Measurements from ENCODE around the gene PLS1. TPM values are rescaled to one million over a fixed set of nuclear protein-coding genes. Genes with fewer than 3 reads are reported as not detected.
A peak's percentile ranks its signal among the peaks of the same experiment; 100 is the strongest.

The PLS1 gene
- total RNA-seq, 1 donor from 2014 or later, result 5.7 TPM

DNA sequence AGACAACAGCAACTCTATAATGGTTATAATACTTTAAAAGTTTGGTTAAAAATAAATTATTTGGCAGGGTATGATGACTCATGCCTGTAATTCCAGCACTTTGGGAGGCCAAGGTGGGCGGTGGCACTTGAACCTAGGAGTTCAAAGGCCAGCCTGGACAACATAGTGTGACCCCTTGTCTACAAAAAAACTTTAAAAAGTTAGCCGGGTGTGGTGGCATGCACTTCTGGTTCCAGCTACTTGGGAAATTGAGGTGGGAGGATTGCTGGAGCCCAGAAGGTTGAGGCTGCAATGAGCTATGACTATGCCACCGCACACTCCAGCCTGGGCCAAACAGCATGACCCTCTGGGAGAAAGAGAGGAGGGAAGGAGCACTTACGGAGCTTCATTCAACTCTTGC, 119.9 kb downstream of the PLS1 start:
- Mint-ChIP-seq H3K27me3 (ENCODE audit: low read depth) (no peaks in the 10 kb centered on the region), H3K4me3 (no peak overlapping the region), H3K36me3 (ENCODE audit: low read depth) (peaks cover 4% of the 10 kb centered on the region), H3K9me3 (peaks cover 2% of the 10 kb centered on the region), H3K27ac (ENCODE audit: unreplicated experiment) (no peak overlapping the region), H3K4me1 (no peaks in the 10 kb centered on the region)
- DNase-seq (ENCODE audit: low read depth, low spot score), result no peak
- TF ChIP-seq, protein P1, sequence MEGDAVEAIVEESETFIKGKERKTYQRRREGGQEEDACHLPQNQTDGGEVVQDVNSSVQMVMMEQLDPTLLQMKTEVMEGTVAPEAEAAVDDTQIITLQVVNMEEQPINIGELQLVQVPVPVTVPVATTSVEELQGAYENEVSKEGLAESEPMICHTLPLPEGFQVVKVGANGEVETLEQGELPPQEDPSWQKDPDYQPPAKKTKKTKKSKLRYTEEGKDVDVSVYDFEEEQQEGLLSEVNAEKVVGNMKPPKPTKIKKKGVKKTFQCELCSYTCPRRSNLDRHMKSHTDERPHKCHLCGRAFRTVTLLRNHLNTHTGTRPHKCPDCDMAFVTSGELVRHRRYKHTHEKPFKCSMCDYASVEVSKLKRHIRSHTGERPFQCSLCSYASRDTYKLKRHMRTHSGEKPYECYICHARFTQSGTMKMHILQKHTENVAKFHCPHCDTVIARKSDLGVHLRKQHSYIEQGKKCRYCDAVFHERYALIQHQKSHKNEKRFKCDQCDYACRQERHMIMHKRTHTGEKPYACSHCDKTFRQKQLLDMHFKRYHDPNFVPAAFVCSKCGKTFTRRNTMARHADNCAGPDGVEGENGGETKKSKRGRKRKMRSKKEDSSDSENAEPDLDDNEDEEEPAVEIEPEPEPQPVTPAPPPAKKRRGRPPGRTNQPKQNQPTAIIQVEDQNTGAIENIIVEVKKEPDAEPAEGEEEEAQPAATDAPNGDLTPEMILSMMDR (conservative IDR thresholded peaks at IDR 0.05), result no peak

DNA sequence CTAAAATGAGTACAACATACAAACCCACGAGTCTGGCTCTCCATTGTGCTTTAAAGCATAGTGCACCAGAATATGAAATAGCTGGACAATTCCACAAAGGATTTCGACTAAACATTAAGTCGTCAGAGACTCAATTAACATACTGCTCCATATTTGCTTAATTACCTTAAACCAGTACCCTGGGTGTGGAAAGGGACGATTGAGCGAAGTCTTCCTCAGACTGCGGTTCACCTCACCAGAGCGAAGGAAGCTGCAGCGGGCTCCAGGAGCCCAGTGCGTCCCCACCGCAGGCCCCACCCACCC, 127.4 kb downstream of the PLS1 start:
- no peak for DNase-seq (ENCODE audit: low read depth, low spot score)
- Mint-ChIP-seq H3K27ac (ENCODE audit: unreplicated experiment) (no peak overlapping the region), H3K27me3 (ENCODE audit: low read depth) (no peaks in the 10 kb centered on the region), H3K9me3 (peaks cover 7% of the 10 kb centered on the region), H3K36me3 (ENCODE audit: low read depth) (peaks cover 6% of the 10 kb centered on the region), H3K4me3 (peak overlapping the region; percentile 90), H3K4me1 (peaks cover 18% of the 10 kb centered on the region)
- TF ChIP-seq, protein P1 (conservative IDR thresholded peaks at IDR 0.05), result no peak

DNA sequence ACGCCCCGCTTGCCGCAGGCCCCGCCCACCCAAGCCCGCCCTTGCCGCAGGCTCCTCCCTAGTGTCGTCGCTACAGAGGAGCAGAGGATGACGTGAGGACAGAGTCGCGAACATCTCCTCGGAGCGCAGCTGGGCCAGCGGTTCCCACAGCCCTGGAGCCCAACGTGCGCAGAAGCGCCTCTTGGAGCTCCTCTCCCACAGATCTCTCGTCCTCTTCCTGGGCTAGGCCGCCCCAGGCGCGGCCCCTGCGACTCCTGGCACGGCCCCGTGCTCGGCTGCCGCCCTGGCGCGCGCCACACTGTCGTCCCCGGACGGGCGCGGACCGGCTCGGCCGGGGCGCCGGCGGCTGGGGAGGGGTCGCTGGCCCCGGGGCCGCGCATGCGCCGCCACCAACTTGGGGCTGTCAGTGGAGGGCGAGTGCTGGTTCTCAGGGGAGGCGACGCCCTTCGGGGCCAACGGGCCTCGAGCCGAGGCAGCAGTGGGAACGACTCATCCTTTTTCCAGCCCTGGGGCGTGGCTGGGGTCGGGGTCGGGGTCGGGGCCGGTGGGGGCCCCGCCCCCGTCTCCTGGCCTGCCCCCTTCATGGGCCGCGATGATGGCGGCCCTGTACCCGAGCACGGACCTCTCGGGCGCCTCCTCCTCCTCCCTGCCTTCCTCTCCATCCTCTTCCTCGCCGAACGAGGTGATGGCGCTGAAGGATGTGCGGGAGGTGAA, 127.9 kb downstream of the PLS1 start, which contains the start of gene TRPC1:
TRPC1 (plus strand) TSS at position 67 of the 714 bp plus-strand sequence; CDS start at position 593, 526 bp downstream.
- DNase-seq (ENCODE audit: low read depth, low spot score), result peak; percentile 72
- TF ChIP-seq, protein P1 (conservative IDR thresholded peaks at IDR 0.05), result no peak
- H3K36me3 Mint-ChIP-seq (ENCODE audit: low read depth), result peaks cover 6% of the 10 kb centered on the region
- peaks cover 18% of the 10 kb centered on the region for H3K4me1 Mint-ChIP-seq
- H3K27me3 Mint-ChIP-seq (ENCODE audit: low read depth), result no peaks in the 10 kb centered on the region
- peak within 1 kb of the TSS; percentile 93 for H3K4me3 Mint-ChIP-seq
- peaks cover 7% of the 10 kb centered on the region for H3K9me3 Mint-ChIP-seq
- peak within 1 kb of the TSS; percentile 99 for H3K27ac Mint-ChIP-seq (ENCODE audit: unreplicated experiment)

DNA sequence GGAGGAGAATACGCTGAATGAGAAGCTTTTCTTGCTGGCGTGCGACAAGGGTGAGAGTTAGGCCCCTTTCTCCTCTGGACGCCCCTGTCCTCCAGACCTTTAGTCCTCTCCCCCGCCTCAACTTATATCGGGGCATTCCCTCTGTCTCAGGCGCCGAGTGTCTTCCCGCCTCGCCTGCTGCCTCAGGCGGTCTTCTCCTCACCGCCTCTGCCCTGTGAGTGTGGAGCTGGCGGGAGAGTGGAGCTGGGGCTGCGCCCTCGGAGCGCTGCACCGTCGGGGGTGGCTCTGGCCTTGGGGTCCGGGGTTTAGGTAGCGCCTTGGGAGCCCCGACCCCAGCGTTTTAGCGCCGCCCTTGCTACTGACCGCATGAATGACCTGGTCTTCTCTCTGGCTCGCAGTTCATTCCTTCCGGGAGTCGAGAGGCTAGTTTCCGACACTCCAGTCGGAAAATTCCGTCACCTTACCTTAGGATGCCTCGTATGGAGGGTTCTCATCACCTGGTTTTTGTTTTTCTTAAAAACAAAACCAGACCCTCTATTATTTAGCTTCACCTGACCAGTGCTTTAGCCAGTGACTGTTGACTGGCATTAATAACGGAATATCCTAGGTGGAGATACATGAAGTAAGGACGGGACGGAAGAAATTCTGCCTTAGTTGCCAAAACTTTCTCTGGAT, 128.6 kb downstream of the PLS1 start:
- H3K4me3 Mint-ChIP-seq, result peak overlapping the region; percentile 93
- TF ChIP-seq, protein P1 (conservative IDR thresholded peaks at IDR 0.05), result peak; percentile 23
- H3K4me1 Mint-ChIP-seq, result peaks cover 18% of the 10 kb centered on the region

DNA sequence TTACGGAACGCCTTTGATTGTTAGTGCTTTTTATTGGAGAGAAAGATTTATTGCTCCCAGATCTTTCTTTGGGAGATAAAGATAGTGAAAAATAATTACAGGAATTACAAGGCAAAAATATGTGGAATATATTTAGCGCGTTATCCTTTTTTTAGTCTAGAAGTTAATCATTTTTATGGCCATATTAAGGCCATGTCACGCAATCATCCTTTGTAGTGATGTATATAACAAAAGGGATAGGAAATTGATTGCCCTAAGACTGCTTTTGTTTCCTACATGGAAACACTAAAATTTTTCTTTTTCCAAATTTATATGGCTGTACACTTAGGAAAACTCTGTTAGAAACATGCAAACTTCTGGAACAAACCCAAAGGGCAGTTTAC, 129.2 kb downstream of the PLS1 start:
- DNase-seq (ENCODE audit: low read depth, low spot score), result no peak
- no peak overlapping the region for H3K27ac Mint-ChIP-seq (ENCODE audit: unreplicated experiment)
- H3K27me3 Mint-ChIP-seq (ENCODE audit: low read depth), result no peaks in the 10 kb centered on the region
- H3K9me3 Mint-ChIP-seq, result peaks cover 4% of the 10 kb centered on the region
- H3K36me3 Mint-ChIP-seq (ENCODE audit: low read depth), result peaks cover 6% of the 10 kb centered on the region
- peaks cover 18% of the 10 kb centered on the region for H3K4me1 Mint-ChIP-seq
- H3K4me3 Mint-ChIP-seq, result peak overlapping the region; percentile 93
- TF ChIP-seq, protein P1 (conservative IDR thresholded peaks at IDR 0.05), result no peak

More for the DNA sequence above, 128.6 kb downstream of the PLS1 start:
- Mint-ChIP-seq H3K9me3 (peaks cover 4% of the 10 kb centered on the region), H3K27me3 (ENCODE audit: low read depth) (no peaks in the 10 kb centered on the region), H3K27ac (ENCODE audit: unreplicated experiment) (peak overlapping the region; percentile 97), H3K36me3 (ENCODE audit: low read depth) (peaks cover 6% of the 10 kb centered on the region)
- no peak for DNase-seq (ENCODE audit: low read depth, low spot score)
